NCI-H128 (cell line): ENCODE results near the gene FBXL17.

Experiments used
- DNase-seq: peaks from one replicate; lab custom pipeline; 2025; ENCODE audit not compliant: unreplicated experiment; lab: John Stamatoyannopoulos, UW

The FBXL17 gene

DNA sequence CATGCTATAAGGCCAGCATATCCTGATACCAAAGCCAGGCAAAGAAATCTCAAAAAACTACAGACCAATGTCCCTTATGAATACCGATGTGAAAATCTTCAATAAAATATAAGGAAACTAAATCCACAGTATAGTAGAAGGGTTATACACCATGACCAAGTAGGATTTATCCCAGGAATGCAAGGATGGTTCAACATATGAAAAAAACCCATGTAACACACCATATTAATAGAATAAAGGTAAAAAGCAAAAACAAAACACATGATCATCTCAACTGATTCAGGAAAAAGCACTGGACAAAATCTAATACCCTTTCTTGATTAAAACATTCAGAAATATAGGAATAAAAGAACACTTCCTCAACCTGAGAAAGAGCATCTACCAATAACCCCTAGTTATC, 6.1 kb downstream of the FBXL17 start:
- no peak for DNase-seq

DNA sequence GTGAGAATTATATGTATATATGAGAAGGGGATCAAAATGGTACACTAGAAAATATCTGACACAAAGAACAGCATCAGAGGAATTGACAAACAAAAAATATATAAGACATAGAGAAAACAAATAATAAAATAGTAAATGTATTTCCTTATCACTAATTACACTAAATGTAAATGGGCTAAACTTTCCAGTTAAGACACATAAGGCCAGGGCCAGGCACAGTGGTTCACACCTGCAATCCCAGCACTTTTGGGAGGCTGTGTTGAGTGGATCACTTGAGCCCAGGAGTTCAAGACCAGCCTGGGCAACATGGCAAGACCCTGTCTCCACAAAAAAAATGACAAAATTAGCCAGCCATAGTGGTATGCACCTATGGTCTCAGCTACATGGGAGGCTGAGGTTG, 8.5 kb downstream of the FBXL17 start:
- DNase-seq, result no peak

DNA sequence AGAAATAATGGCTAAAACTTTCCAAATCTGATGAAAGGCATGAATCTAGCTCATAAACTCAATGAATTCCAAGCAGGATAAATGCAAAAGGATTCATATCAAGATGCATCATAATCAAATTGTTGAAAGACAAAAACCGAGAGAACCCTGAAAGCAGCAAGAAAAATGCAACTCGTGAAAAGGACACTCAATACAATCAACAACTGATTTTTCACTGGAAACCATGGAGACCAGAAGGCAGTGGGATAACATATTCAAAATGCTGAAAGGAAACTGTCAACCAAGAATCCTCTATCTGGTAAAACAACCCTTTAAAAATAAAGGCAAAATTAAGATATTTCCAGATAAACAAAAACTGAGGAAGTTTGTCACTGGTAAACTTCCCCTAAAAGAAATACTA, 9.5 kb downstream of the FBXL17 start:
- DNase-seq, result no peak

DNA sequence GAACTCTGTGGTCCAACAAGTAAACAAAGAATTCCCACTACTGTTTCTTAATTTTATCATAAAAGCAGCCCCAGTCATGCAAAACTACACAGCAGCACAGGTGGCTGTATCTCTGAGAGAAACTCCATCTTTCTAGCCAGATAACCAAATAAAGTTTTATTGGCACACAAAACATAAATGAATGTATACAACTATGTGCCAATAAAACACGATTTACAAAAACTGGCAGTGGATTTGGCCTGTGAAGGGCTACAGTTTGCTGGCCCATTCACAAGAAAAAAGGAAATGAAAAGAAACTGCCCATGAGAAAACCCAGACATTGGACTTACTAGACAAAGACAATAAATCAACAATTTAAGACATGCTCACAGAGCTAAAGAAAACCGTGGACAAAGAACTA, 10.6 kb downstream of the FBXL17 start:
- DNase-seq, result no peak

DNA sequence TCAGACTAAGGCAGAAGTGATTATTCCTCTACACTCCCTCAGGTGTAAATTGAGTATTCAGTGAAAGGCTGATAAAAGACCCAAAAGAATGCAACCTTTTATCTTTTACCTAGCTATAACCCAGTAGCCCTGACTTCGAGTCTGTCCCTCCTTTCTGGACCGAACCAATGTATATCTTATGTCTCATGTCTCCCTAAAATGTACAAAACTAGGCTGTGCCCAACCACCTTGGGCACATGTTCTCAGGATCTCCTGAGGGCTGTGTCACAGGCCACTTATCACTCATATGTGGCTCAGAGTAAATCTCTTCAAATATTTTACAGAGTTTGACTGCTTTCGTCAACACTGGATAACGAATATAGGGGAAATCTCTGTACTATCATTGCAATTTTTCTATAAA, 12.7 kb downstream of the FBXL17 start:
- DNase-seq, result no peak

DNA sequence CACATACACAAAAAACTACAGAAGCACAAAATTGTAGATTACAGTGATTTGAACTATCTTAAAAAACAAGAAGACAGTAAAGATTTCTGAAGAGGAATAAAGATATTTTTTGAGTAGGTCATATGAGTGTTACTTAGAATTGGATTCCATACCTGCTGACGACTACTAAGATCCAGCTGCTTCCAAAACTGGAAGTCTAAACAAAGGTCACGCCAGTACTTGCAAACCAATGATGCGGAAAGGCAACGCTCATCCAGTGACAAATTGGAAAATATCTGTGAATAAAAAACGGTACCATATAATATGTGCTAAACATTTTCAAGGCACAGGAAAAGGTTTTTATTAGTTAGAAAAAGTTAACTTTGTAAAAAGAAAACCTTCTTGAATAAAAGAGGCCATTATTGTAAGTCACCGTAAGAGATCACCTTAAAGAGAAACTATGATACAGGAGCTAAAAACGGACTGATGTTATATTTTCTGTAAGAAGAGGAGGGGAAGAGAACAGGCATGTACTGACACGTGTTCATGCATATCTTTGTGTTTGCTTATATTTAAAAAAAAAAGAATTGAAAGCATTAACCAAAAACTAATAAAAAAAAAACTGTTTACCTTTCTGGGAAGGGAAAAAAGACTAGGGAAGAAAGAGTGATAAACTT, 14.1 kb downstream of the FBXL17 start:
- DNase-seq, result no peak

DNA sequence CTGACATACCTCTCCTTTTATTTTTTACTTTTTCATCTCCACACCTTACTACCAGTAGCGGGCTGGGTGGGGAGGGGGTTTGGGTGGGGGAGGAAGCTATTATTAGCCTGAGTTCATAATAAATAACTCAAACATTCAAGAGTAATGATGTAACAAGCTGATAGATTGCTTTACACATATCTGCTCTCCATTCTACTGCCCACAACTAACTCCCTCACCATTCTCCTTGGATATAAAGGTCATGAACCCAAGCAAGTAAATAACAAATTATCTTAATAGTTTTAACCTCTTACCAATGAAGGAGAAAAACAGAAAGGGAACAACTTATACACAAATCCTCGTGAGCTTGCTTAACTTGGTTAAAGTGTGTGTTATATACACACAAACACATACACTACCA, 15.4 kb downstream of the FBXL17 start:
- no peak for DNase-seq

DNA sequence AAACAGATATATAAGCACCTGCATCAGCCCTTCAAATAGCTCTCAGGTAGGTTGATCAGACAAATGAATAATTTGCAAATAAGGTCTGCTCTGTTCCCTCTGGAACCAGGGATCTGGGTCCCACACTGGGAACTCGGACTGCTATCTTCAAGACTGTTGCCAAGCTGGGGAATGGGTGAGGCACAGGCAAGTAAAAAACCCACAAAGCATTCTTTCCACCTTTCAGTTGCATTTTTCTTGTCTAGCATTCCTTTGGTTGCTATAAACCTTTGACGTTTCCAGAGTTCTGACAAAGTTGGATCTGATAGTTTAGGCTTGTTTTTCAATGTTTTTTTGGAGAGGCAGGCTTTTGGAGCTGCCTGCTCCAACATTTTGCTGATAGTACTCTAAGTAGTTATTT, 20.1 kb downstream of the FBXL17 start:
- DNase-seq, result no peak

DNA sequence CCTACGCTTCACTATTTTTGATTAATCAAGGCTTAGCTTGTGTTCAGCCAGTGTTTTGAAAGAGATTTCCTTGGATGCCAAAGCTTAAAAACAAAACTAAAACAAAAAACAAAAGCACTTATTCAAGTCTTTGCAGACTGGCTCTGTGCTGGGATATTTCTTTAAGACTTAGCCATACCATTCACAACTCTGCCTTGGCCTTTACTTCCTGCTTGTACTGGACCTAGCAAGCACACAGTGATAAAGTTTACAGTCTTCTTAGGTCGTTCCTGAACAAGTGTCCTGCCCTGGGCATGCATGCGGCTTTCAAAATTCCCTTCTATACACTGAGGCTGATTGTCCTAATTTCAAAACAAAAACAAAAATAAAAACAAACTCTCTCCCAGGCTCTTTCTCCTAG, 20.7 kb downstream of the FBXL17 start:
- no peak for DNase-seq

DNA sequence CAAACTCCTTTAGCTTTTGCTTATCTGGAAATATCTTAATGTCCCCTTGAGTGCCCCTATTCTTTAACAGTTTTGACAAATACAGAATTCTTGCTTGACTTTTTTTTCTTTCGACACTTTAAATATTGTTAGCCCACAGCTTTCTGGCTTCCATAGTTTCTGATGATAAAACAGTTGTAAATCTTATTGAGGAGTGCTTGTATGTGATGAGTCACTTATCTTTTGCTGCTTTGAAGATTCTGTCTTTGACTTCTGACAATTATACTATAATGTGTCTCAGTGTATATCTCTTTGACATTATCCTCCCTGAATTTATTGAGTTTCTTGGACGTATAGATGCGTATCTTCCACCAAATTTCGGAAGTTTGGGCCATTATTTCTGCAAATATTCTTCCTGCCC, 21.6 kb downstream of the FBXL17 start:
- no peak for DNase-seq

DNA sequence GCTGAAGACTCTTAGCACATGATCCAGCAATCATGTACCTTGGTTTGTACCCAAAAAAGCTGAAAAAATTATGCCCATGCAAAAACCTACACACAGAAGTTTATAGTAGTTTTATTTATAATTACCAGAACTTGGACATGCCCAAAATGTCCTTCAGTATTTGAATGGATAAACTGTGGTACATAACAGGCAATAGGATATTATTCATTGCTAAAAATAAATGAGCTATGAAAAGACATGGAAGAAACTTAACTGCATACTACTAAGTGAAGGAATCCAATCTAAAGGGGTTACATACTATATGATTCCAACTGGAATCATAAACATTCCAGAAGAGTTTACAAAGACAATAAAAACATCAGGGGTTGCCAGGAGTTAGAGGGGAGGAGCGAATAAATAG, 25.6 kb downstream of the FBXL17 start:
- no peak for DNase-seq

DNA sequence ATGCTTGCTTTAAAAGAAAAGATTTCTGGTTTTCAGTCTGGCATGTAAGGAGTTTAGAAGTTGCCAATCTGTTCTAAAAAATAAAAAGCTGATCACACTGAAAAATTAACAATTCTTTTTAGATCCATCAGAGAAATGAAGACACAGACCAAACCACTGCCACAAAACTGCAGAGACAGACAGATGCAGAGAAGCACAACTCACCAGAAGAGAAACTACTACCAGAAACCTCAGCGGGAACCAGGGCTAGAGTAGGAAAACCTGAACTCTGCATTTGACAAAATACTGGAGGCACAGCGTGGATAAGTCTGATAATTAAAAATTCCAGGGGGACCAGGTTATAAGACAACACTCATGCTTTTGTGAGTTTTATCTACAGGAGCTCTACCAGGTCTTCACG, 28.8 kb downstream of the FBXL17 start:
- DNase-seq, result no peak

DNA sequence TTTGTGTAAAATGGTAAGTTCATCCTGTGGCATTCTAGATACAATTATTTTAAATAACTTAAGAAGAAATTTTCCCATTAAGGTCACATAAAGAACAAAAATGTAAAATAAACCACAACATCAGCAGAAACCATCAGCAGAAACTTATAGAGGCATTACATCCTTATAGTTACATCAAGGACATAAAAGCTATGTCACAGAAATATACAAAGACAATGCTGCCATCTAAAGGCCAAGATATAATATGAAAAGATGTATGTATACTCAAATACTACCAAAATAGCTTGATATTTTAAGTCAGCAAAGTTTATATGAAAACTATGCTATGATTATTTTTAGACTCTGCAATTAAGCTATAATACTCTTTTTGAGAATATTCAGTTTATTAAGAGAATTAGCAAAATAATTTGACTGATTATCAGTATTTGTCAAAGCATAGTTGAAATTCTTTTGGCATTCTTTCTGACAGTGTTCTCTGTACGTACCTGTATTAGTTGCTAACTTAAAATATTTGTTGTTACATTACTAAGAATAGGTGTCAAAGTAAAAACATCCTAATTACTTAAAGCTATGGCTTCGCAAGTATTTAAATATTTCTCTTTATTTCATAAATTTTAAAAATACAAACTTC, 36.2 kb downstream of the FBXL17 start:
- no peak for DNase-seq

DNA sequence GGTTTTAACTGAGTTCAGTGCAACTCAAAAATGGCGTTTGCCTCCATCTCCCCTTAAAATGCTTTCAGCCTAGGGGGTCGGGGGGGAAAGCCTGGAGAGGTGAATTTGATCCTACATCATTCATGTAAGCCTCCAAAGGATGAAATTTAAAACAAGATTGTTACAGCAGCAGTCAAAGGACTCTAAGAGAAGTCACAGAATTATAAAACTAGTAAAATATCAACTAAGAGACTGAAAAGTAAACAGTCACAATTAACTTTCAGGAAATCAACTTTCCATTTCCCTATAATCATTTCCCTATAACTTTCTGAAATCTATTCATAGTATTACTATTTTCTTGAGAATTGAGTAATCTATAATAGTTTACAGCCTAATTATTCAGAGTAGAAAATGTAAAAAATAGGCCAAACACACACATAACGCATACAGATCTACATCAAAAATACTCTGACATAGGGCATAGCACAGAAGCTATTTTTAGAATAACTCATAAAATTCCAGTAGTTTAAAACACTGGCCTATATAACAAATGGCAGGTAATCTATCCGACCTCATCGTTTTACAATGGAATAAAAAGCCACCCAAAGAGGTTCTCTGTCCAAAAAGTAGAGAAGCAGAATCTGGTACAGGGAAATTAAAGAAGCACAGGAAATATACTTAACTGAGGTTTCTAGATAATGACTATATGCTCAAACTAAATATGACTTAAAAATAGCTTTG, 37.6 kb downstream of the FBXL17 start:
- DNase-seq, result no peak

DNA sequence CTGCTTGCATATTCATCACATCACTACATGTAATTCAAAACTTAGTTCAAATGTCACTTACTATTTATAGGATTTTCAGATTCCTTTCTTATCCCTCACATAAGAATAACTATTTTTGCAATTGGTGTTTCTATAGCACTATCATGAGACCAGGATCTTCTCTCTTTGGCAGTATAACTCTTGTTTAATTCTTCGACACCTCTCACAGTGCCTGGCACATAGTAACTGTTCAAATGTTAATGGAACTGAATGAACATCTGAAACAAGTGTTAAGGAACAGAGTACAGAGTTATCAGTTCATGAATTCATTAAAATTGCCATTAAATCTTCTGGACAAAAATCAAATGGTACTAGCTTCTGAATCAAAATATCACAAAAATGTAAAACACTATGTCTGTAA, 40.0 kb downstream of the FBXL17 start:
- no peak for DNase-seq

DNA sequence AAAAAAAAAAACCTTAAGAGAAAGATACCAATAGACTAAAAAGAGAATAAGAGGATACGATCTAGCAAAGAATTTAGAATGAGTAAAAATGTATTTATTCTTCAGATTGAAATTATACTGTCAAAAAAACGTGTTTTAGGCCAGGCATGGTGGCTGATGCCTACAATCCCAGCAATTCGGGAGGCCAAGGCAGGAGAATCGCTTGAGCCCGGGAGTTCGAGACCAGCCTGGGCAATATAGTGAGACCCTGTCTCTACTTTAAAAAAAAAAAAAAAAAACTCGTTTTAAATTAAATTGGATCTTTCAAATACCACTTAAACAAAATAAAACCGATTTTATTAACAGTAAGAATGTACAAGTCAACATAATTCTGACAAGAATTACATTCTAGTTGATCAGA, 41.8 kb downstream of the FBXL17 start:
- no peak for DNase-seq

DNA sequence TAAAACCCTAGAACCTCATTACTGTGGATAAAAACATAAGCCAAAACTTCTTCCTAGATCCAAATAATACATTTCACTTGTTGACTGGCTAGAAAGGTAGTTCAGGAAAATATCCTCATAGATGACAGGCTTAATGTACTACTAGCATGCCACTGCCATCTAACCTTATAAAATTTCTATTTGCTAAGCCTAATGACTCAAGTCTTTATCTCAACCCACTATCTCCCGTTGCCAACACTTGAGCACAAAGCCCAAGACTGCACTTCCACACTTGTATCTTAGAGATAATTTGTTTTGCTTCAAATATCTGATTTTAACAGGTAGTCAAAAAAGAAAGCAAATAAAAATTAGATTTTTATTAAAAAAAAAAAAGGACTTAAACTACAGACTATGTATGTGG, 42.7 kb downstream of the FBXL17 start:
- no peak for DNase-seq

DNA sequence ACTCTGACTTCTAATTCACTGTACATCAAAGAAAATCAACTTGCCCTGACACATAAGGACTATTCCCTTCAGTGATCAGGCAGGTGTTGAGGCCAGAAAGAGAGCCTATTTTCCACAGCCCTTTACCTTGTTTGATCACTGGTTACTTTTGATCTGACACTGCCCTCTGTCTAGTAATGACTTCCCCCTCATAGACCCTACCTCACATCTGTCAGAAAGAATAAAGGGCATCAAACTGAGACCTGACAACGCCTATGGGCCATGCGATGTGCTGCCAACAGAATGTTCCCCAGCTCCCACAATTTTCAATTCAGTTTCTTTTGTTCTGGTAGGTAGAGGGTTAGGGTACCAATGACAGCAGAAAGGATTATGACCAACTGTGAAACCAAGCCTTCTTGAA, 47.7 kb downstream of the FBXL17 start:
- no peak for DNase-seq

DNA sequence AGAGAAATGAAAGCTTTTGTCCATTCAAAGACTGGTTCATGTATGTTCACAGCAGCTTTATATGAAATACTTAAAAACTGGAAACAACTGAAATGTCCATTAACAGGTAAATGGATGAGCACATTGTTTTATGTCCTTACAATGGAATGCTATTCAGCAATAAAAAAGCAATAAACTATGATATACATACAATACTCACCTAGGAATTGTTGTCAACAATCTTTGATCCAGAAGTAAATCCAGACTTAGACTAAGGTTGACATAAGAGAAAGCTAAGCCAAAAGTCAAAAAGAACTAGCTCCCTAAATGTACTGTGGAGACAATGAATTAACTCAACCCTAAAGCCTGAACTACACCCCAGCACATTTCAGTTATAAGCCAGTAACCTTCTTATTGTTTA, 54.9 kb downstream of the FBXL17 start:
- no peak for DNase-seq

DNA sequence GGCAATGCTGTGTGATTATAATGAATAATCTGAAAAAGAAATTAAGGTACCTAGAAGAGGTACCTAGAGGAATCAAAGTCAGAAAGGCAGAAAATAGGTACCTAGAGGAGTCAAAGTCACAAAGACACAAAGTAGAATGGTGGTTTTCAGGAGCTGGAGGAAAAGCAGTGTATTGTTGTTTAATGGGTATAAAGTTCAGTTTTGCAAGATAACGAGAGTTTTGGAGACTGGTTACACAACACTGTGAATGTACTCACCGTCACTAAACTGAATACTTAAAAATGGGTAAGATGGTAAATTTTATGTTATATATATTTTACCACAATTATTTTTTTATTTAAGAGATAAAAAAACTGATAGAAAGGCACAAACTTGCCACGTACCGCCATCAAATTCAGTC, 57.0 kb downstream of the FBXL17 start:
- no peak for DNase-seq

DNA sequence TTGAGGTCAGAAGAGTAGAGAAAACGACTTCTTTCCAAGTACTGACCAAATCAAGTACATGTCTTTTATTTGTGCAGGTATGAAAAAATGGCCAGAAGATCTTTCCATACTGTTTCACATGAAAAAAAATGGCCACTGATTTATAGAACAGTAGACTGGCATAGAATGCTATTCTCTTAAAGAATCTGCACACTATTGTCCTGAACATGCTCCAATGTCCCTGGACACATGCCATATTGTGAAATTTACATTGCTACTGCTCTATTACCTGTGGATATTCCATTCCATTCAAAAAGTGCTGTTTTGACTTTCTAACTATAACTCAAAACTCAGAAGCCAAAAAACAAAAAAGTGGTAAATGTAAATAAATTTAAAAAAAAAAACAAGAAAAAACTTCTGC, 60.6 kb downstream of the FBXL17 start:
- no peak for DNase-seq

DNA sequence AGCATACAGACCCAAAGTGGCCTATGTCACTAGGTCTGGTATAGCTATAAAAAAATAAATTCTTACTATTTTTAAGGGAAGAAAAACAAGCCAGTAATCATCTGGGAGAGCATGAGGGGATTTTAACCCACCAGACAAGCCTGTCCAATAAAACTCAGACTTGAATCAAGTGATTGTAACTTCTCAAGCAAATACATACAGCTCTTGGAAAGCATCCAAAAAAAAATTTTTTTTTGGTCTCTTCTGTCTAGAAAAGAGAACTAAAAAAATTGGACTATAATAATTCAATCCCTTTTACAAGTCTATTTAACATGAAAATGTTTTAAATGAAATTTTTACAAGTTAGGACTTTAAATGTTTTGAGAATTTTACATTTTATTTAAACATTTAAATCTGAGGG, 61.7 kb downstream of the FBXL17 start:
- DNase-seq, result no peak

DNA sequence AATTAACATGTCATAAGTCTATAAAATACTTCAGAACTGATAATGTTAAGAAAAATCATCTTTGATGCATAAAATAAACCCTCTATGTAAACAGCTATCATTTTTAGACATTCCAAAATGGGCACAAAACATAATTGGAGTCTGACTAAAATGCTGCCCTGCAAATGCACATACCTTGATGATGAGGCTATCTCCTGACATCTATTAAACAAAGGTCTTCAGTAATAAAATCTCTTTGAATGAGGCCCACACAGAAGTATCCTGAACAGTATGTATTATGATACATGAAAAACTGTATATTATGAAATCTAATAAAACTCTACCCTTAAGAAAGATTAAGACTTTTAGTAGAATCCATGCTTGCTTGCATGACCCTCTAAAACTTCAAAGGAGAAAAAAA, 66.1 kb downstream of the FBXL17 start:
- DNase-seq, result no peak
